T-helper 1 cell treated with Interleukin-12 subunit alpha and Interleukin-12 subunit beta and Interleukin-4 antibody, amounts not matched to agents 30 ng/mL and 1 ng/mL, for 36 hours (primary cell): ENCODE measurements around the gene DISP3. TPM values are rescaled to one million over a fixed set of nuclear protein-coding genes. Genes with fewer than 3 reads are reported as not detected.

Experiments
- intact Hi-C: fragments of 100-400 bp; cut with micrococcal nuclease; formaldehyde crosslinking; loops from one replicate; pipeline ENCODE4 v1.15.1; 2024
- total RNA-seq: library from RNA; stranded (reverse); gene quantifications from 2 replicates; pipeline ENCODE4 v1.2.3, GENCODE V29; 2022

The DISP3 gene
- total RNA-seq, 1 donor from 2014 or later: 0.20 TPM

DNA sequence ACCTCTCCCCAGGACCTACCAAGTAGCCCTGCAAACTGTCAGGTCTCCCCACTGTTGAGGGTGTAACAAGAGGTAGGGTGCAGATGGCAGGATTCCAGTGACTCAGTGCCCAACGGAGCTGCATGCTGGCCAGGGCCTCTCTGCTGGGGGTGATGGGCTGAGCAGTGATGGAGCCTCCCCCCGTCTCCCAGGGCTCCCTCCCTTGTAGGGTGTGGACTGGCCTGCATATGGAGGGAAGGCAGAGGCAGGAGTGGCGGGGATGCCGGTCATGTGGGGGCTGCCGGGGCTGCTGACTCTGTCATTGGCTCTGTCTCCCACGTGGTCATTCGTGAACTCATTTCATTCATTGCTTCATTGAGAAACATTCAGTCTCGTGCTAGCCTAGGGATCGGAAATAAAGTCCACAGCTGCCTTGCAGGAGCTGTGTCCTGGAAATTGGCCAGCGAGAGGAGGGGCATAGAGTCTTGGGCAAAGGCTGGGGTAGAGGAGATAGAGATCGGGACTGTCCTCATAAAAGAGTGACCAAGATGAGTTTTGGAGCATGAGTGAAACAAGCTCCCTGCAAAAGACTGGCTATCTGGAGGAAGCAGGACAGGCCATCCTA lies 22.9 kb upstream of the DISP3 start:
- intact Hi-C loops: no loop called here

DNA sequence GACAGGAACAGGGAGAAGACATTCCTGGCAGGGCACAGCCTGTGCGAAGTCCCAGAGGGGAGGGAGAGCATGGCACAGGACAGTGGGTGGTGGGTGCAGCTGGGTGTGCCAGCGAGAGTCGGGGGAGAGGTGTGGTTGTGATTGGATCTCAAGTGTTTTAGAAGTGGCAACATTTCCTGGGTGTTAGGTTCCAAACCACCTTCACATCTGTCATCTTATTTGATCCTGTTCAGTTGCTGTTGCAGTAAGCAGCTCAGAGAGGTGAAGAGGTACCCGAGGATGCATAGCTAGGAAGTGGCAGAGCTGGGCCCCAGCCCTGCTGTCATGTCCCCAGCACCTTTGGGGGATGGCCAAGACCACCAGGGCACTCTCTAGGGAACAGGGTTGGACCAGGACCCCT lies 22.0 kb upstream of the DISP3 start:
- intact Hi-C loops: no loop called here

DNA sequence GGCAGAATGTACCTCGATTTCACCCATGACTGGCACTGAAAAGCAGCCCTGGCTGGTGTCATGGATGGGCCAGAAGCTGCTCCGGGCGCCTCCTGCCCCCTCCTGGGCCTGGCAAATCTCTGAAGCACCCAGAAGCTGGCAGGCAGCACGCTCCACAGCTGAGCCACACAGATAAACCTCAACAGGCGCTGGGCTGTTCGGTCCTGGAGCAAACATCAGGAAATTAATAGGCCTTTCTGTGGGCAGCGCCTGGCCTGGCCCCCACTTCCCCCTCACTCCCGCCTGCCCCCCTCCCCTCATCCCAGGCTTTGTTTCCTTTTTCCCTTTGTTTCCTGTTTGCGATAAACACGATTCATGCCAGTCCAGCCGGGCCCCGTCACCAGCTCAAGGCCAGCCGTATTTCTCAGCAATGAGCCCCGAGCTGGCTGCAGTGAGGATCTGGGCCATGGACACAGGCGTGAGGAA lies 20.1 kb upstream of the DISP3 start:
- intact Hi-C loops: no loop called here

DNA sequence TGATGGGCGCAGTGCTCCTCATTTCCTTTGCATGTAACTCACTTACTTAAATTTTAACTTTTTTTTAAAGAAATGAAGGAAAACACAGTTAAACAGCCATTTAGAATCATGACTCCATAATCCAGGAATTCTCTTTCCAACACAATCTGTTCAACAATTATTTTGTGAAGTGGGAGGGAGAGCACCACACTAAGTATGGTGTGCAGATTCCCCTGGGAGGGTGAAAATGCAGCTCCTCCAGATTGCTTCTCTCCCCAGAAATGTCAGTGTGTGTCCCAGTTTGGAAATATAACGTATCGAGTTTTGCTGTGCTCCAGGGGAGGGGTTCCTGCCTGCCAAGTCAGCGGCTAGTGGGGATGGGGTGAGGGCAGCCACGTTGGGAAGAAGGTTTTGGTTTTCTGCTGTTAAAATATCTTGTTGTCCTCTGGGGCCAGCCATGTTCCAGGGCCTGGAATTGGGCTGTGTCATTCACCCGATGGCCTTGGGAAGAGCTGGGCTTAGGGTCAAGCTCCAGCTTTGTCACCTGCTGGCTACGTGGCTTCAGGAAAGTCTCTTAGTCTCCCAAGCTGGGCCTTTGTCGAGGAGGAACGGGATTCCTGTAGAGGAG lies 17.3 kb upstream of the DISP3 start:
- intact Hi-C loops: no loop called here

DNA sequence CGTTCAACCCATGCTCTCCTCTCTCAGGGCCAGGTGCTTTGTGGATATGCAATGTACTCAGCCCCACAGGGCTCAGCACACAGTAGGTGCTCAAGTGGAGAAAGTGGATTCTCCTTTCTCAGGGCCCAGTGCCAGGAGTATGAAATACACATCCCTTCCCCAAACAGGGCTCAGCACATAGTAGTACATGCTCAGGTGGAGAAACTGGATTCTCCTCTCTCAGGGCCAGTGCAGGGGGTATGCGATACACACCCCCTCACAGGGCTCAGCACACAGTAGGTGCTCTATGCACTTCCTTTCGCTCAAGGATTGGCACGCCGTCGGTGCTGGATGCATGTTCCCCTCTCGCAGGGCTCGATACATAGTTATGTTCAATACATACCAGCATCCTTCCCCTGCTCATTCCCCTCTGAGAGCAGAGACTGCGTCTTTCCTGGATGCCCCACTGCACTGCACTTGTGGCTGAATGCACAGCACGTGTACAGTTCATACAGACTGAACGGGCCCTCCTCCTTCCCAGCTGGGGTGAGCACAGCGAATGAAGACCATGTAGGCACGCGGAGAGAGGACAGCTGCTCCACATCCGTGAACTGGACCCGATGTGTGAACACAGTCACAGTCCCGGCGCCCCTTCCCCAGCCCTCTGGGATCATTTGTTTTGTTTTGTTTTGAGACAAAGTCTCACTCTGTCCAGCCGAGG lies 16.6 kb upstream of the DISP3 start:
- intact Hi-C loops: no loop called here

DNA sequence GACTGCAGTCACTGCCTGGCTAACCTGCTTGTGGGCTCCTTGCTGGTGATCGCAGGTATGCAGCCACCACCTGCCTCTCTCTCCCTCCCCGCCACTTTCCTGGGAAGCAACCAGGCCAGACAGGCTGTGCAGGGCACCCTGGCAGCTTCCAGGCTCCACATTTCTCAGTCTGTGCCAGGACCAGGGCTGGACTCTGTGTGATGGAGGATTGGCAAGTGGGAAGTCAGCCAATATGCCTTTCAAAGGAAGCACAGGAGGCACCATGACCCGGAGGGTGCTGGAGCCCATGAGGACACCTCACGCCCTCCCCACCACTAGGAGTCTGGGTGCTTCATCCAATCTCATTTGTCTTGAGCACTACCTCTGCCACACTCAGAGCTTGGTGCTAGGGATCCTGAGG lies 15.8 kb upstream of the DISP3 start:
- intact Hi-C loops: no loop called here

DNA sequence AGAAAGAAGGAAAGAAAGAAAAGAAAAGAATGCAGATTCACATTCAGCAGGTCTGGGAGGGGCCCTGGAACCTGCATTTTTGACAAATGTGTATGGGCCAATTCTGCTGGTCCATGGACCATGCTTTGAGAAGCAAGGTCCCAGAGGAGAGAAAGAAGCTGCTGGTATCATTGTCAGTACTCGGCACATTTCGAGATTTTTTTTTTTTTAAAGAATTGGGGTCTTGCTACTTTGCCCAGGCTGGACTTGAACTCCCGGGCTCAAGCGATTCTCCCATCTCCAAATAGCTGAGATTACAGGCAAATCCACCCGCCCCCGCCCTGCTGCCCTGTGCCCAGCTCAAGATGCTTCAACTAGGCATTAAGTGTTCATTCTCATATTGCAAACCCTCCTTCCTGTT lies 13.6 kb upstream of the DISP3 start:
- intact Hi-C loops: no loop called here

DNA sequence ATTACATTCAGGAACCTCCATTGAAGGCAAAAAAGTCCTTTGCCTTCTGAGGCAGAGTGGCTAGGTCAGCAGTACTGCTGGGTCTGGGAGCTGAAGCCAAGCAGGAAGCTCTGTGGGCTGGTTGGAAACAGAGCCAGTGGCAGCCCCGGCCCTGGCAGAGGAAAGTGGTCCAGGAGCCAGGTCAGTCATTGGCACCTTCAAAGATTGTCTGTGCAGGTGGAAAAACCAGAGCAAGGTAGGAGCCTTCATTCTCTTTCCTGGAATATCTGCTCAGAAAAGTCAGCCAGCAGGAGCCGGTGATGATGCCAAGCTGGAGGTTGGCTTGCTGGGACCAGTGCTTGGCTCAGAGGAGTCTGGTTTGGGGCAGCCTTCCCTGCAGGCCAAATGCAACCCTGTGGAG lies 12.5 kb upstream of the DISP3 start:
- intact Hi-C loops: no loop called here

DNA sequence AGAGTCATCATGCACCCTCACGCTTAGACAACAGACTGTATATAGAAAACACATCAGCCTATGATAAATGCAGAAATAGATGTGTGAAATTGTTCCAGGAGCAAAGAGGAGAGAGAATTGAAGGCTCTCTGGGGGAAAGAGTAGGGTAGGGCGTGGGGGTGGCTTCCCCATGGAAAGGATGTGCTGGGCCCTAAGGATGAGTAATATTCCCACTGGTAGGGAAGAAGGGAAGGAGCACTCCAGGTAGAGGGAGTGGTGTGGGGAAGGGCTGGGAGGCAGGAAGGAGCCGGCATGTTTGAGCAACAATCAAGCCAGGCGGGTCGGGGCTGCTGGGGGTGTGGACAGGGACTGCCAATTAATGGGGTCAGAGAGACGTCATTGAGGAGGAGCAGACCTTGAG lies 10.1 kb upstream of the DISP3 start:
- intact Hi-C loops: no loop called here

DNA sequence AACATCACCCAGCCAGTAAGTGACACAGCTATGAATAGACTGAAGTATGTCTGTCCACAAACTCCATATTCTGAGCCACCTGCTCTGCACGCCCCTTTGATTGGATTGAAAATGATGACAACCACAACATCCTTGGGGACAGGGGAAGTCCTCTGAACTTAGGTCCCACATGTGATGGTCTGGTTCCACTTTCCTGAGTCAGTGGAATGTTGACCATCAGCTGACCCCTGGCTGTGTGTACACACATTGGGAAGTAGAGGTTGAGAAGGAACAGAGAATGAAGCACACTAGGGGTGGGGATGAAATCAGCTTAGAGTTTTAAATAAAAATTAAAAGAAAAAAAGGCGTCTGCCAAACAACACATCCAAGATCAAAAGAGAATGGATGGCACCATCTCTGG lies 8.0 kb upstream of the DISP3 start:
- intact Hi-C loops: loop anchor here (10.0 kb wide), 1 partner anchor 436 kb away; no protein-coding TSS in a partner anchor

DNA sequence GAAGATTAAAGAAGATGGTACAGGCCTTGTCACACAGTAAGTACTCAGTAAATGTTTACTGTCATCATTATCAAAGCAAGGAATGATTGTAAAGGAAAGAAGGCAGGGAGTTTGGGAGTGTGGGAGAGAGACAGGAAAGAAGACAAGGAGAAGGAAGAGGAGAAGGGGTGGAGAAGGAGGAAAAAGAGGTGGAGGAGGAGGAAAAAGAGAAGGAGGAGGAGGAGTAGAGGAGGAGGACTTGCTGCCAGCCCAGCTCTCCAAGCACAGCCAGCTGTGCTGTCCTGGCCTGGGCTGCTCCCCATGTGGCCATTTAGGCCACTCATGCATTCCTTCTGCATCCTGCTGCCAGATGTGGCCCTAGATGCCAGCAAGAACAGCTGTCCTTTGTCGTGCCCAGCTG lies 7.5 kb upstream of the DISP3 start:
- intact Hi-C loops: loop anchor here (10.0 kb wide), 1 partner anchor 437 kb away; no protein-coding TSS in a partner anchor

DNA sequence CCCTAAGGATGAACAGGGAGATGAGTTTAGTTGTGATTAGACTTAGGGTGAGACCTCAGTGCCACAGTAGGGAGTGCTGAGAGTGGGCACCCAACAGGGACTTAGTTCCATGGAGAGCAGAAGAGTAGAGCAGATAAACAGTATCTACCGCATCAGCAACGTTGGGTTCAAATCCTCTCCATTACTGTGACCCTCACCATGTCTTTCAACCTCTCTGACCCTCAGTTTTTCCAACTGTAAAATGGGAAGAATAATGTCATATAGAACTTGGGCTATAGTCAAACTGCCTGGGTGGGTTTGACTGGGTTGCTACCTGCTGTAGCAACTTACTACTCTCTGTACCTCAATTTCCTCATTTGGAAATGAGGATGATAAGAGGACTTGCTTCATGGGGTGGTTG lies 6.7 kb upstream of the DISP3 start:
- intact Hi-C loops: loop anchor here (10.0 kb wide), 1 partner anchor 437 kb away; no protein-coding TSS in a partner anchor

DNA sequence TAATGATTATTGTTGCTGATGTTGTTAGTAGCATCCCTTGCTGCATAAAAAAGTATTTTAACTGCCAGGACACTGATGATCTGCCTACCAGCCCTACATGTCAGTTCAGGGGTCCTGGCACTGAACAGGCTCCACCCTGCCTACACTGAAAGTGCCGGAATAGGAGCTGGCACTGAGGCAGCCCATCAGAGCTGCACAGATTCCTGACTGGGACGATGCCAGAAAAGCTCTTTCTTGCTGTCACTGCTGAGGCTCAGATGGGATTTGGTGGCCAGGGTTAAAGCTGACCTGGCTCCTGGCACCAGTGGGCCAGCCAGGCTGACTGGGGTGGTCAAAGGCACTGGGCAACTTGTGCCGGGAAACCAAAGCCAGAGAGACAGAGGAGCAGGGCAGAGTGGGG lies 6.2 kb upstream of the DISP3 start:
- intact Hi-C loops: loop anchor here (10.0 kb wide), 1 partner anchor 438 kb away; no protein-coding TSS in a partner anchor

DNA sequence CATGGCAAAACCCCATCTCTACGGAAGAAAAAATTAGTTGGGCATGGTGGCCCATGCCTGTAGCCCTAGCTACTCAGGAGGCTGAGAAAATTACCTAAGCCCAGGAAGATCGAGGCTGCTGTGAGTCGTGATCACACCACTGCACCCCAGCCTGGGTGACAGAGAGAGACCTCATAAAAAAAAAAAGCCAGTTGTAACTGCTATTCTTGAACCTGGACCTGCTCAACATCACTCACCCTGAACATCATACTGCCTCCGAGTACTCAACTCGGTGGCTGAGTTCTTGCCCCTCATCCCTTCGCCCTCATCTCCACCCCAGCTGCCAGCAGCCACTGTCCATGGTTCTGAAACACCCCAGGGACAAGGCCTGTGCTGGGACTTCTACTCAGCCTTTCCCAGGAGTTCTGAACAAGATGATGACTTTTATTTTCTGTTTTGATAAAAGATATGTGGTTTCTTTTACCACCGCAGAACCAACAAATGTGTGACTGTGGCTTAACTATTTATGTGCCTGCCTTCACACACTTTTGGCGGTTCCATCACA lies 5.4 kb upstream of the DISP3 start:
- intact Hi-C loops: loop anchor here (10.0 kb wide), 1 partner anchor 439 kb away; no protein-coding TSS in a partner anchor

DNA sequence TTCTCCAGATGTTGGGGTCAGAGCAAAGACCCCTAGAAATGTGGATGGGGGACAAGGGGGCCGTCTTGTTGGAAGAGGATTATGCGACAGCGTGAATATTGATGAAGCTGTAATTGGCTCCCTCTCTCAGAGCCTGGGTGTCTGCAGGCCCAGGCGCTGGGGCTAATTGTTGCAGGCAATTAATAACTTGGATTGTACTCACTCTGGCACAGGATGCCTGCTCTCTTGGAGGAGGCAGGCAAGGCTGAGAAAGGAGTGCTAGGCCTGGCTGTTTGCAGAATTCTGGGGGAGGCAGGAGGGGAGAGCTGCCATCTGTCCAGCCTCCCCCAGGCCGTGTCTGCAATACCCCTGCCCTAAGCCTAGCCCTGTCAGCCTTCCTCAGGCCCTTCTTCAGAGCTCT lies 4.1 kb upstream of the DISP3 start:
- intact Hi-C loops: loop anchor here (10.0 kb wide), 1 partner anchor 440 kb away; no protein-coding TSS in a partner anchor

DNA sequence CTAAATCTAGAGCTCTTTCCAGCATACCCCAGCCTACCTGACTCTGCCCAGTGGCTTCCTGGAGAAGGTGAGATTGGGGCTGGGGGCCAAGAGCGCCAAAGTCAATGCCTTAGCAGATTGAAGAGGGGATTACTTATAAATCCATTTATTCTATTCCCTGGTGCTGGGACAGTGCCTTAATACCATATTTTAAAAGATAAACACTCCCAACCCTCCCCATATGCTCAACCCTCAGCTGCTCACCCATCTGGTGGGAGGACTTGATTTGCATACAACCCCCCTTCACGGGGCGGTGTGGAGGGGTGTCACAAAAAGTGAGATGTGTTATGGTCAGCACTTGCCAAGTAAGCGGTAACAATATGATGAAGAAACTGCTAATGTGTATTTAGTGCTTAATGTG lies 3.2 kb upstream of the DISP3 start:
- intact Hi-C loops: loop anchor here (10.0 kb wide), 1 partner anchor 441 kb away; no protein-coding TSS in a partner anchor

DNA sequence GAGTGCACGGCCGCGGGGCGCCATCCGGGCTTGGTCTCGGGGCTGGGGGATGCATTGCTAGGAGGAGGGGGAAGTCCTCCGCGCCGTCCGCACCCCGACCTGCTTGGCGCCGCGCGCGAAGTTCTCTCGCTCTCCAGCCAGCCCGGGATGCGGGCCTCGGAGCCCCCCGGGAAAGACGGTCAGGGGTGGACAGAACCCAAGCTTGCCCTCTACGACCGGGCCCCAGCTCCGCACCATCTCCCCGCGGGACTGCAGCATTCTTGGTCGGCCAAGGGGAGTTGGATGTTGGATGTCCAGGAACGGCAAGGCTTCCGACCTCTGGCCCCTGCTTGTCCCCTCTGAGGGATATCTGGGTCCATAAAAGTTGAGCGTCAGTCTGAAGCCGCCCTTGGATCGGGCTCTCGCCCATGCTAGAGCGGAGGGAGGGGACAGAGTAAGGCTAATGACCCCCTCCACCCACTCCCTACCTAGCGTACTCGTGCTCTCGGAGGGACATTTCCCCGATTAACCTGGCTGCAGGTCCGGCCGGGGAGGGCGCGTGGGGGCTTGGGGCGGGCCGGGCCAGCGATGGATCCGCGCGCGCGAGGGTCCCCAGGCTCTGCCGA lies 522 bp downstream of the DISP3 start:
- intact Hi-C loops: loop anchor here (2.0 to 10.0 kb wide), 2 partner anchors 165 to 445 kb away; no protein-coding TSS in a partner anchor

DNA sequence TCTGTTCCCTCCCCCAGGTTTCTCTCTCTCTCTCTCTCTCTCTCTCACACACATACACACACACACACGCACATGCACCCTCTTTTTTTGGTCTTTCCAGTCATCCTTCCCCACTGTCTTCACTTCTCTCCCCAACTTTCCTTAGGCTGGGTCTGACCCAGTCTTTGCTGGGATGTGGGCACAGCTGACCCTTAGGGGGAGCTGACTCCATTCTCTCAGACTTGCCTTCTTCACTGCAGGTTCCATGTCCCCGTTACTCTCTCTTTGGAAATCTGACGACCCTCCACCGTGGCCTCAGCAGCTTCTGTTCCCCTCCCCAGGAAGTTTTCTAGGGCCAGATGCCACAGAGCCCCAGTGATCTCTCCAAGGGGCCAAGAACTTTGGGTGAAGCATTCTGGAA lies 2.1 kb downstream of the DISP3 start:
- intact Hi-C loops: no loop called here

DNA sequence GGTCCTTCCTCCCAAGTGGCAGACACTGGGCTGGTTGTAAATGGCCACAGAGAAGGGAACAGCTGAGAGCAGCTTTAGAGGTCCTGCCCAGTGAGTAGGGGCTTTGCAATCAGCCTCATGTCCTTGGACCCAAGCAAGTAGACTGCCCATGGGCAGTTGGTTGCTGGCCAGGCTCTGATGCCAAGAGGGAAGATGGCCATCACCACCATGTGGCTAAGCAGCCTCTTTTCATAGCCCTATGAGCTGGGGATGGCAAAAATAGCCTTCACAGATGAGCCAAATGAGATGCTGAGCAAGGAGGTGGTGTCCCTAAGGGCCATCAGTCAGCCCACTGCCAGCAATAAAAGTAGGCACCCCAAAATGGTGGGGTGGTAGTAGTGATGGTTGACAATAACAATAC lies 3.2 kb downstream of the DISP3 start:
- intact Hi-C loops: no loop called here

DNA sequence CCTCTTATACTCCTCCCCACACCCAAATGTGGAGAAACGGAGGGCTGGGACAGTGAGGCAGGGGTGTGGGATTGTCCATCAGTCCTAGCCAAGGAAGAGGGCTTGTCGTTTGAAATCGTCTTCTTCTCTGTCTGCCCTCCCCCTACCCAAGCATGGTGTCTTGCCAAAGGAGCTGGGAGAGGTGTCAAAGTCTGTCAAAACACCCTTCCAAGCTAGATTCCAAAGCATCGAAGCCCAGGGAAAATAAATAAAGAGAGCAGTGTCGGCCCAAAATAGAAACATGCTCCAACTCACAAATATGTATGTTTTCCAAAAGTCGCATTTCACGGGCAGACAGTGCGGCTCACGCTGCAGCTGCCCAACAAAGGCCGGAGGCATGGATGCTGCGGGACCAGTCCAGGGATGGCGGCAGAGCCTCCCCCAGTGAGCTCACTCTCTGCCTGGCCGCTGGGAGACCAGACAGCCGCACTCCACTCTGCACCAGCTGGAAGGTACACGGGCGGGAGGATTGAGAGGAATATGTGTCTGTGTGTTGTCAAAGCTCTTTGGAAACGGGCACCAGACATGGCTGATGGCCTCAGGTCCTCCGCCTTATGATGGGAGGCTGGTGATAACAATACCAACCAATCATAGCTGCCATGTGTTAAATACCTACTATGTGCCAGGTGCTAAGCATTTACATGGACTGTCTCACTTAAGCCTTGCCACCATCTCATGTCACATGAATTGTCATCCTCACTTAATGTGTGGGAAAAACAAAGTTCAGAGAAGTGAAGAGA lies 3.9 kb downstream of the DISP3 start:
- intact Hi-C loops: no loop called here
